ENCODE results near the gene CTBP1.

CTBP1 gene

DNA sequence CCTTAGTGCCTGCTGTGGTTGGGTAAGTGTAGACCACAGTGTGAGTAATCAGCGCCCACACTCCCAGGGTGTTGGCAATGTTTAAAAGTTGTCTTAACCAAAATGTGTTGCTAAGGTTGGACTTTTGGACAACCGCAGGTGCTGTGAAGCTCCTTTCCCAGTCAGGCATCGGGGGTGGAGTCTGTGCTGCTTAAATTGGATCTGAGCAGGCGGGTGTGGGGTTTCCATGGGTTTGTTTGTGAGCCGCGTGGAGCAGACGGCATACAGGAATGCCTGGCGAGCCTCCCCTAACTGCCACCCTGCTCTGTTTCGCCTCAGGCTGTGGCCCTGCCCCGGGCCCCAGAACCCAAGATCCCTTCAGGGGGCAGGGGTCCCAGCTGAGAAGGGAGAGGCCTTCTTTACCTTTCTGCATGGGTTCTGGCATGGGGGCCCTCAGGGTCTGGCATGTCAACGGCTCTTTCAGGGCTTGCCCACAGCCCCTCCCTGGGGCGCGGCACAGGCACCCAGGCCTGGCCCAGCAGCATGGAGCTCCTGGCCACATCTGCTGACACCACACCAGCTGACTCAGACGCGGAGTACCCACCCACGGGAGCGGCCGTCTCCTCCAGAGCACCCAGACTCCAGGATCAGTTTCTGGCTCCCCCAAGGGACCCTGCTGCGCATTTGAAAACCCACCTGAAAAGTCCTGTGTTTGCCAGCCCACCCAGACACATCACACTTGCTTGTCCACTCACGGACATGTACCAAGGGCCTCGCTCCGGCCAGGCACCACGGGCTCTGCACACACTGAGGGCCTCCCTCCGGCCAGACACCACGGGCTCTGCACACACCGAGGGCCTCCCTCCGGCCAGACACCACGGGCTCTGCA, 71.4 kb downstream of the CTBP1 start:
- no peak for DNase-seq

GRCh38 chr4:1176398-1177273, 72.3 kb downstream of the CTBP1 start:
- no peak for DNase-seq

DNA sequence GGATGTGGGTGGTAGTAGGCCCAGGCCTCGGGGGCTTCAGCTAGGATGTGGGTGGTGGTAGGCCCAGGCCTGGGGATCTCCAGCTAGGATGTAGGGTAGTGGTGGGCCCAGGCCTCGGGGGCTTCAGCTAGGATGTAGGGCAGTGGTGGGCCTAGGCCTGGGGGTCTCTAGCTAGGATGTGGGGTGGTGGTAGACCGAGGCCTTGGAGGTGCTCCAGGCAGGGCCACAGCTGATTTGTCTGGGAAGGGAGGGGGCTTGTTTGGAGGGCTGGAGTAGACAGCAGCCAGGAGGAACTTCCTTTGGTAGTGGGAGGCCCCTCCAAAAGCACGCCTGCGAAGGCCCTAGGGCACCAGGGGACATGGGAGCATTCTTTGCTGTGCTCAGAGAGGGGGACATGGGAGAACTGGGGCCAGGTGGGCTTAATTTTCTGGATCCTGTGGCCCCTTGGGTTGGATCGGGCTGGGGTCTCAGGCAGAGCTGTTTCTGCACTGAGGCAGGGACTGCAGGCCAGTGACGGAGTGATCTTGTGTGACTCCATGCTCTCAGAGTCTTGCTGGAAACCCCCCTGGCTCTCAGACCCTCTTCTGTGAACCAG, 73.2 kb downstream of the CTBP1 start:
- DNase-seq: no peak

DNA sequence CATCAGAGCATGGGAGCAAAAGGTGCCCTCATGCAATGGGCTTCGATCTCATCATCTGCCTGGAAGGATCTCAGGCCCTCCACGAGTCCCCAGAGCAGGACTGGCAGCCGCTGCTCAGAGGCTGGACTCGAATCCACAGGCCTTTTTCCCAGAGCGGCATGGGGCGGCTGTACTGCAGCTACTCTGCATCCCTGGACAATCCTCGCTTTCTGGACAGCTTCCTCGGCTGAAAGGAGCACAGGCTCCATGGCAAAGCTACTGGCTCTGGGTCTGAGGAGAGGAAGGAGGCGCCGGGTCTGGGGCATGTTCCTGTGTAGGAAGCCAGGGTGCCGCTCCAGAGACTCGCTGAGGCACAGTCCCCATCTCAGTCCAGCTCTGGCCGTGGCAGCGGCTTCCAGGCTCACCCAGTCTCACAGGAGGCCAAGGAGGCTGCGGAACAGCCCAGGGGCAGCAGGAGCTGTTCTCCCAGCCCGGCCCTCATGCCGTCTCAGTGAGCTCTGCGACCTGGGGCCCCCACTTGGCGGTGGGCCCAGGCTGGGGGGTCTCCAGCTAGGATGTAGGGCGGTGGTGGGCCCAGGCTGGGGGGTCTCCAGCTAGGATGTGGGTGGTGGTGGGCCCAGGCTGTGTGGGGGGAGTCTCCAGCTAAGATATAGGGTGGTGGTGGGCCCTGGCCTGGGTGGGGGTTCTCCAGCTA, 73.8 kb downstream of the CTBP1 start:
- no peak for DNase-seq

- DNase-seq: no peak
Observed at GRCh38 chr4:1172971-1173757, 75.8 kb downstream of the CTBP1 start.

- no peak for DNase-seq
Observed at GRCh38 chr4:1172228-1172851, 76.6 kb downstream of the CTBP1 start, which contains the start of gene SPON2. SPON2 (minus strand) TSS chr4:1172583.

GRCh38 chr4:1171311-1172227, 77.4 kb downstream of the CTBP1 start:
- DNase-seq: no peak

GRCh38 chr4:1170976-1171310, 78.0 kb downstream of the CTBP1 start:
- DNase-seq: no peak

- no peak for DNase-seq
Observed at GRCh38 chr4:1170156-1170975, 78.6 kb downstream of the CTBP1 start.

DNA sequence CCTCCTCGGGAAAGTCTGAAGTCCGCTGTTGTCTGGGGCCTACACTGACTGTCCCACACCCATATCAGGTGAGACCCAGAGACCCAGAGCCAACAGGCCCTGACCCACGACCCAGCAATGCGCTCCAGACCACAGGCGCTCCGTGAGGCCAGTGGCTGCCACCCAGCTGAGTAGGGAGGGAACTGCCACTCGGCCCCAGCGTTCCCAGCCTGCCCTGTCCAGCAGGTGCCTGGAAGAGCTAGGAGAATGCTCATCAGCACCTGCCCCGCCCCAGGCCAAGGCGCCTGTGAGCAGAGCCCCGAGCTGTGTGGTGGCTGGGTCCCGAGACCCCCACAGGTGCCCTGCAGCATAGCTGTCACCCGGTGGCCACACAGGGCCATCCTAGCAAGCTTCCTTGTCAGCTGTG, 79.2 kb downstream of the CTBP1 start:
- DNase-seq: no peak

DNA sequence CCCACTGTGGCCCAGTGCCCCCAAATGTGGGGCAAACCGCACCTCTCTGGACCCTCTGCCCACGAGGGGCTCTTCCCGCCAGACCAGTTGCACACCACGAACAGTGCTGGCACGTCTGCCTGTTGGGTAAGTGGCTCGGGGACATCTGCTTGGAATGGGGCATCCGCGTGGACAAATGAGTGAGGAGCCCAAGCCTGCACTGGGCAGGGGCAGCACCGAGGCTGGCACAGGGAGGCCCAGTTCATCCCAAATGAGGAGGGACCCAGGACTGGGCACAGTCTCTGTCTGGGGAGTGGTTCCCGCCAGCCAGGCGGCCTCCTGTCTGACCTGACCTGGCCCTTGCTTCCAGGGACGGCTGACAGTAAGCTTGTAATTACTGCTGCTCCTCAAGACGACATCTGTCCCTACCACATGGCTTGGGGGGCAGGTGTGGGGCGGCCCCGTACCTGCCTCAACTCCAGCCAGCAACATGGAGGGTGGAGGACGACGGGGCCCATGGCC, 79.7 kb downstream of the CTBP1 start:
- no peak for DNase-seq

GRCh38 chr4:1168191-1169101, 80.5 kb downstream of the CTBP1 start:
- no peak for DNase-seq

- peak in 50 of 56 donors; percentile 13 to 83 (median 54) for DNase-seq
Observed at GRCh38 chr4:1167244-1167949, 81.5 kb downstream of the CTBP1 start.

DNA sequence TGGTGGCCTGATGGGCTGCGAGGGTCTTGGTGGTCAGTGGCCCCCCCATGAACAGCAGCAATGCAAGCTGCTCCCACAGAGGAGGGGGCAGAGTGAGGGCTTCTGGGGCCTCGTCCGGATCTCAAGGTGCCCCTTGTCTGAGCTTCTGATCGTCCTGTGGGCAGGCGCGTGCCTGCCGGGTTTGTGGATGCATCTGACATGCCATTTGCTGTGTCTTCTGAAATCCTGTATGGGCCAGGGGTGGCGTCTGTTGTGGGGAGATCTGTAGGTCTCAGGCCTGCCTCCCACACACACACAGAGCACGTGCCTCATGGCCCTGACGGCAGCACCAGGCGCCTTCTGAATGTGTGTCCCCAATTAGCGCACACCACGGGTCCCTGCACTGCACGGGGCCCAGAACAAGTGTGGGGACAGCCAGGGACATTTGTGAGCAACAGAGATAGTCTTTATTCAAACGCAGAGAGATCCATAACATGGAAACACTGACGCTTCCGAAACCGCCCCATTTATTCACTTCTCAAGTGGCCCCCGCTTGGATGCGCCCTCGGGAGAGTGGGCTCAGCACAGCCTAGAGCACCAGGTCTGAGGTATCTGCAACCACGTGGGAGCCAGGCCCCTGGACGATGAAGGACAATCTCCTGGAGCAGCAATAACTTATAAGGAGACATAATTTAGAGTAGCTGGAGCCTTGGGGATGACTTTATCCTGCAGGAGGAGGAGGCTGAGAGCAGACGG, 82.3 kb downstream of the CTBP1 start:
- DNase-seq: no peak

DNA sequence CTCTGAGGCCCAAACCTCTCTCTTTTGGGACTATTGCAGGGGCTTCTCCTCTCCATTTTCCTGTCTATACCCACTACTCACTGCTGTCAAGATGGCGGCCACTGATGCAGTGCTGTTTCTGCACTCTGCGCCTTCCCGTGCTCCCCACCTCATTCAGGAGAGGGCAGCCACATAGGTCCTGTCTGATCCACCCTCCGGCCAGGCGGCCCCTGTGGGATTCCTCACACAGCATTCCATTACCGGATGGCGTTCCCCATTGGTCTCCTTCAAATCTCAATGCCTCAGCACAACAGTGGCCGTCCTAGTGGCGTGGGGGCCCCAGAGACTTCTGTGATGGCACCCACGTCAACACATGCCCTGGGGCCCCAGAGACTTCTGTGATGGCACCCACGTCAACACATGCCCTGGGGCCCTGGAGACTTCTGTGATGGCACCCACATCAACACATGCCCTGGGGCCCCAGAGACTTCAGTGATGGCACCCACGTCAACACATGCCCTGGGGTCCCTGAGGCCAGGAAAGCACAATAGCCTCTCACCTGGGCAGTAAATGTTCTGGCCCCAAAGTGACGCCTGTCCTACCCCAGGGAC, 83.9 kb downstream of the CTBP1 start:
- DNase-seq: no peak

All from nucleus accumbens (tissue), 56 donors.